ENCODE measurements around the gene SCNN1B.
"Not testable (repeated sequence)": the region's sequence is repeated elsewhere in the genome, so short reads cannot be mapped to it uniquely, and the experiment has no call there.

The SCNN1B gene

DNA sequence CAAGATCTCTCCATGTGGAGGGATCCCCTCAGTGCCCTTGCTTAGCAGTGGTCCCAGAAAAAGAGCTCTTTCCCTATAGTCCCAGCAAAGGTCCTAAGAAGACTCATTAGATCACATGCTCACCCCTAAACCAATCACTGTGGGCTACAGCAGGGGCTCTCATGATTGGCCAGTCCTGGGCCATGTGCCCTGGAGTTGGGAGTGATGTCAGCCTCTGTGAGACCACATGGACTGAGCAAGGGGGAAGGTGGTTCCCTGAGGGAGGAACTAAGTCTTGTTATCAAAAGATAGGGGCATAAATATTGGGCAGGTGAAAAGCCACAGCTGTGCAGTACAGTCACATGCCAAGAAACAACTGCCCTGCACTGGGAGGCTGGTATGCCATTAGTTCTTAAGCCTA lies 51.3 kb downstream of the SCNN1B start:
- DNase-seq (no peak), ATAC-seq (no peak)
- Mint-ChIP-seq H3K9me3 (peaks cover 0 to 9% of the 10 kb centered on the region in 2 donors), H3K27ac (no peak overlapping the region), H3K4me3 (no peak overlapping the region), H3K27me3 (peaks cover 6% of the 10 kb centered on the region), H3K4me1 (no peaks in the 10 kb centered on the region)

DNA sequence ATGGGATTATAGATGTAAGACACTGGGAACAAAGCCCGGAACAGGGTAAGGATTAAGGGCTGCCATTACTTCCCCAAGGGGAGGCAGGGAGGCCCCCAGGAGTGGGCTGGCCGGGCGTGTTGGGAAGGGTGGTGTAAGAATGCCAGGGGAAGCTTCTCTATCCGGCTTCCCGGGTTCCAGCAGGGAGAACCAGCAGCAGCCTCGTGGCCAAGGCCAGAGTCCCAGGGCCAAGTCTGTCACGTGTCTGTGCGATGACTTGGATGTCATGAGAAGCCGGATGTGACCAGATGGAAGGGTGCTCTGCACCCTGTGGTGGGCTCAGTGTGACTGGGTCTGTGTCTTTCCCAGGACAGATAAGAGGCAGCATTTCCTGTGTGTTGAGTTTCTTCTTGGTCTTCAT lies 52.1 kb downstream of the SCNN1B start:
- Mint-ChIP-seq H3K27ac (no peak overlapping the region), H3K4me1 (no peaks in the 10 kb centered on the region), H3K27me3 (peaks cover 6% of the 10 kb centered on the region), H3K4me3 (no peak overlapping the region), H3K9me3 (peaks cover 0 to 9% of the 10 kb centered on the region in 2 donors)
- DNase-seq (no peak), ATAC-seq (no peak)

DNA sequence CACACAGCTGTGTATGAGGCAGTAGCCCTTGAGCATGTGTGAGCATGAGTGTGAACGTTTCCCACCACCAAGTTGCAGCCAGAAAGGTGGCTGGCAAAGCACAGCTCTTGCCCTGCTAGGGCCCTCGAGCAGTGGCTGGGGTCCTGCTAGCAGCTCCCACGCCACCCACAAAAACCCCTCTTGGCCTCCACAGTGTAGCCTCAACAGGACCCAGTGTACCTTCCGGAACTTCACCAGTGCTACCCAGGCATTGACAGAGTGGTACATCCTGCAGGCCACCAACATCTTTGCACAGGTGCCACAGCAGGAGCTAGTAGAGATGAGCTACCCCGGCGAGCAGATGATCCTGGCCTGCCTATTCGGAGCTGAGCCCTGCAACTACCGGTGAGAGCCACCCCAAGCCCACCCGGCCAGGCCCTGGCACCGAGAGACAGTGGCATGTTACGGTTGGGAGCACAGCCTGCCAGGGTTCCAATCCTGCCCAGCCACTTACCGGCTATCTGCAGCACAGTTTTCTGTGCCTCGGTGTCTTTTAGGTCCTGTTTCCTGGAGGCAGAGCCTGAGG lies 53.1 kb downstream of the SCNN1B start:
- Mint-ChIP-seq H3K4me3 (no peak overlapping the region), H3K27ac (peak overlapping the region in 1 of 2 donors; percentile 10)

DNA sequence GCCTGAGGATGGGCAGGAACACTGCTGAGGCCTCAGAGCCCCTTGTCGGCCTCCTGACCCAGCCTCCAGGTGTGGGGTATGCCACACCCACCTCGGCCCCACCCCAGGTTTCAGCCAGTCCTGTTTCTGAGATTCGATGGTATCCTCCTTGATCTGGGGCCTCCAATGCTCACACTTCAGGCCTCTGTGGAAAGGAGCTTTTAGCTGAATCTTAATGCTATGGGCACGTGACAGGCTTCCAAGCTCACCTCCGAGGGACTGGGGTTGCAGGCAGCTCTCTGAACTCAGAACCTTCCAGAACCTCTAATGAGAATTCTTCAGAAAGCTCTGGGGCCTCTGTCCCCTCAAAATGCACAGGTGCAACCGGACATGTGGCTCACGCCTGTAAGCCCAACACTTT lies 54.8 kb downstream of the SCNN1B start:
- H3K4me1 Mint-ChIP-seq, result no peaks in the 10 kb centered on the region
- H3K9me3 Mint-ChIP-seq, result peaks cover 0 to 9% of the 10 kb centered on the region in 2 donors
- H3K27me3 Mint-ChIP-seq, result no peaks in the 10 kb centered on the region

More for the DNA sequence above, 53.1 kb downstream of the SCNN1B start:
- no peaks in the 10 kb centered on the region for H3K4me1 Mint-ChIP-seq
- ATAC-seq (no peak), DNase-seq (no peak)
- H3K9me3 Mint-ChIP-seq, result peaks cover 0 to 9% of the 10 kb centered on the region in 2 donors
- peaks cover 2% of the 10 kb centered on the region for H3K27me3 Mint-ChIP-seq

DNA sequence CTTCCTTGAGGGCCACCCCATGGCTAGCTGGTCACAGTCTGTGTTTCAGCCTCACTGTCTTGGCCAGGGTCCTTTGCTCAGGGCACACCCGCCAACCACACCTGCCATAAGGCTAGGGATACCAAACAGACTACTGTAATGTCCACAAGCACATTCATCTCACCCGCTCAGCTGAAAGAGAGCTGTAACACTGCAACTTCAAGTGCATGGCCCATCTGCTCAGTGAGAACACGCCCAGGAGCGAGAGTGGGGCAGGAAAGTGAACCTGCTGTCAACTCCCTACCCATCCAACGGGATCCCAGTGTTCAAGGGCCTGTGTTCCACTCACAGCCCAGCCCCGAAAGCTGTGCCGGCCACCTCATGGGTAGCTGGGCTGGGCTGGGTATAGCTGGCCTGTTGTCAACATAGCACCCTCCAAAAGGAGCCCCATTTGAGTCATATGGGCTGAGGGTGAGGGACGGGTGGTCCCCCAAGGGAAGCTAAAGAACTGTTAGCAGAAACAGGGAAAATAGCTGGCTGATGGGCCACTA lies 55.7 kb downstream of the SCNN1B start:
- H3K9me3 Mint-ChIP-seq, result peaks cover 0 to under 1% of the 10 kb centered on the region in 2 donors
- H3K27ac Mint-ChIP-seq, result no peak overlapping the region
- H3K4me1 Mint-ChIP-seq, result no peaks in the 10 kb centered on the region
- DNase-seq (no peak), ATAC-seq (no peak)
- H3K27me3 Mint-ChIP-seq, result no peaks in the 10 kb centered on the region
- no peak overlapping the region for H3K4me3 Mint-ChIP-seq

More for the DNA sequence above, 54.8 kb downstream of the SCNN1B start:
- no peak for DNase-seq
- Mint-ChIP-seq H3K4me3 (no peak overlapping the region), H3K27ac (no peak overlapping the region)
- ATAC-seq, result no peak

DNA sequence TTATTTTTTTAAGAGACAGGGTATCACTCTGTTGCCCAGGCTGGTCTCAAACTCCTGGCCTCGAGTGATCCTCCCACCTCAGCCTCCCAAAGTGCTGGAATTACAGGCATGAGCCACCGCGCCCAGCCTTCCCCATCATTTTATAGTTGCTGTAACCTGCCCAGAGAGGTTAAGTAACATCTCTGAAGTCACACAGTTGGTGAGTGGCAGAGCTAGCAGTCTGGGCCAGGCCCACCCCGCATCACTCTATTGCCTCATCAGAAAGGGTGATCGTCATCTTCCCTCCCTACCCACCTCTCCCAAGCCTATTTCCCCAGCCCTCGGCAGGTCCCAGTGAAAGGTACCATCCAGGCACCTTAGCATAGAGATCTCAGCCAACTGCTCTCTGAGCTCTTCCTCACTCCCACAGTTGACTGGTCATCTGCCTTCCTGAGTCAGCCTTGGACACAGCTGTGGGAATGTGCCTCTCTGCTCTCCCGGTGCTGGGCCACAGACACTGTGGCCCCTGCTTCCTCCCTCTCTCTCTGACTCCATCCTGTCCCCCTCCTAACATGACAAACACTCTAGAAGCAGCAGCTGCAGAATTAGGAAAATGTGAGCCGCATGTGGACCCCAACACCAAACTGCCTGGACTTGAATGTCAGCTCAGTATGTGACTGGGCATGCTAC lies 57.1 kb downstream of the SCNN1B start:
- no peaks in the 10 kb centered on the region for H3K27me3 Mint-ChIP-seq
- no peak for DNase-seq
- no peak overlapping the region for H3K4me3 Mint-ChIP-seq

DNA sequence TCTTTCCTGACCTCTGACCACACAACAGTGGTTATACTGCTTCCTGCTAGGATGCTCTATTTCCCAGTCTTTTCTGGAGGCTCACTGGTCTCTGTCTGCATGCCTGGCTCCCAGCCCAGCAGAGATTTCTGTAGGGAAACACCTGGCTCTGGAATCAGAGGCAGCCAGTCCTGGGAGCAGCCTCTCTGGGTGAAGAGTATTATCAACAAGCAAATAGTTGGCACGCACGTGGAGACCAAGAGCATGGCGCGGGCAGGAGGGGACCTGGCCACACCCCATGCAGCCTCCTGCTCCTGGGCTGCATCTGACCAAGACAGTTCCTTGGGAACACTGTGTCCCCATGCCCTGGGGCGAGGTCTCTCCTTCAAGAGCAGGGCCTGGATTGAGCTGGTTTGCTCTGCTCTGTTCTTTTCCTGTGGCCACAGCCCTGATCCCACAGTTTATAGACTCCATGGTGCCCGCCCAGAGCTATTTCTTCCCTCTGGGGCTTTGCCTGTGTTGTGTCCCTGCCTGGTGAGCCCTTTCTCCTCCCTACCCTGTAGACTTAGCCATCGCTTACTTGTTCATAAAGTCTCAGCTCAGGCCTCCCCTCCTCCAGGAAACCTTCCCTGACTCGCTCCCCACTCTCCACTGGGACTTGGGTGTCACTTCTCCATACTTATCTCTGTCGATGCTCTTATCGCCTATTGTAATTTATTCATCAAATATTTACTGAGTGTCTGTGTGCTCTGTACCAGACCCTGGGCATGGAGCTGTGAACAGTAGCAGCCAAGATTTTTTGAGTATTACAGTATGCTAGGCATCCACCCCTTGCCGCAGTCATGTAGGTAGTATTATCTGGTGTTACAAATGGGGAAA lies 60.6 kb downstream of the SCNN1B start:
- ATAC-seq, result no peak
- DNase-seq, result no peak
- Mint-ChIP-seq H3K4me1 (peaks cover 12% of the 10 kb centered on the region), H3K9me3 (no peaks in the 10 kb centered on the region), H3K4me3 (no peak overlapping the region), H3K27me3 (no peaks in the 10 kb centered on the region), H3K27ac (peak overlapping the region in 1 of 2 donors; percentile 52)

More for the DNA sequence above, 57.1 kb downstream of the SCNN1B start:
- peak overlapping the region in 1 of 2 donors; percentile 15 for H3K27ac Mint-ChIP-seq
- no peaks in the 10 kb centered on the region for H3K4me1 Mint-ChIP-seq
- H3K9me3 Mint-ChIP-seq, result no peaks in the 10 kb centered on the region
- ATAC-seq, result no peak

DNA sequence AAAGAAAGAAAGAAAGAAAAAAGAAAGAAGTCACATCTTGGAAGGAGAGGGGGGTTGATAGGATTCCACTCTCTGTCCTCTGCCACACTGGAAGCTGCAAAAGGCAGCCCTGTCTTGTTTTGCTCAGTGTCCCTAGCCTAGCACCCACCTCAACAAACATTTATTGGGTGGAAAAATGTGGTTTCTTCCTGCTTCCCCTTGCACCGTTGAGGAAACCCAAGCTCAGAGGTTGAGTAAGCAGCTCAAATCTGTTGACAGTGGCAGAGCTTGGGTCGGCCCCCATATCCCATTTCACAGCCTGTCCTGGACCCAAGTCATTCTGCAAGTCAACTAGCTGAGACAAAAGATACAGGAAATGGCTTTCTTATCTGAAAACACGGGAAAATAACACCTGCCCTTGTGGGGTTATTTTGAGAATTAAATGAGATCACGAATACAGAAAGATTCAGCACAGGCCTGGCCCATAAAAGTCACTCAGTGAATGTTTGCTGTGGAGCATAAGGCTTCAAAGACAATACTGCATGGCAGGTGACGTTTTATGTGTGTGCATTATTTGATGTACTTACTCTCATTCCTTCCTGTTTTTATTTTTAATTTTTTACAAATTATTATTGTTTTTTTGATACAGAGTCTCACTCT lies 63.6 kb downstream of the SCNN1B start:
- H3K4me1 Mint-ChIP-seq, result peaks cover 12% of the 10 kb centered on the region
- ATAC-seq, result peak; percentile 67
- H3K27me3 Mint-ChIP-seq, result peaks cover 6% of the 10 kb centered on the region
- H3K9me3 Mint-ChIP-seq, result no peaks in the 10 kb centered on the region
- no peak overlapping the region for H3K4me3 Mint-ChIP-seq
- peak overlapping the region in 1 of 2 donors; percentile 47 for H3K27ac Mint-ChIP-seq
- DNase-seq, result peak in 1 of 2 donors; percentile 13

DNA sequence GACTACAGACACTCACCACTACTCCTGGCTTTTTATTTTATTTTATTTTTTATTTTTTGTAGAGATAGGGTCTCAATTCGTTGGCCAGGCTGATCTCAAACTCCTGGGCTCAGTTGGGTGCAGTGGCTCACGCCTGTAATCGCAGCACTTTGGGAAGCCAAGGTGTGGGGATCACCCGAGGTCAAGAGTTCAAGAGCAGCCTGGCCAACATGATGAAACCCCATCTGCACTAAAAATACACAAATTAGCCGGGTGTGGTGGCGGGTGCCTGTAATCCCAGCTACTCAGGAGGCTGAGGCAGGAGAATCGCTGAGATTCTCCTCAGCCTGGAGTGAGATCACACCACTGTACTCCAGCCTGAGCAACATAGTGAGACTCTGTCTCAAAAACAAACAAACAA lies 64.2 kb downstream of the SCNN1B start:
- not testable (repeated sequence) for DNase-seq, H3K4me3 Mint-ChIP-seq, H3K27ac Mint-ChIP-seq, ATAC-seq, H3K27me3 Mint-ChIP-seq, H3K9me3 Mint-ChIP-seq
- peaks cover 12% of the 10 kb centered on the region for H3K4me1 Mint-ChIP-seq

DNA sequence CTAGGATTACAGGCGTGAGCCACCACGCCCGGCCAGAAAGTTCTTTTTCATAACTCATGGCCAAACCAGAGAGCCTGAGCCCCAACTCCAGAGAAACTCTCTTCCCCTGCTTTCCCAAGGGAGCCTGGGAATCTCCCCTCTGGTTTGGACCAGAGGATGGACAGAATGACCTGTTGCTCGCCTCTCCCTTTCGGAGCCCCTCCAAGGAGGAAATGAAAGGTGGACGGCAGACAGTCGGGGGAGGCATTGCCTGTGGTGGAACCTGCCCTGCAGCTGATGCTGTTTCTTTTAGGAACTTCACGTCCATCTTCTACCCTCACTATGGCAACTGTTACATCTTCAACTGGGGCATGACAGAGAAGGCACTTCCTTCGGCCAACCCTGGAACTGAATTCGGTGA lies 65.5 kb downstream of the SCNN1B start:
- no peak for ATAC-seq
- DNase-seq, result no peak
- Mint-ChIP-seq H3K4me1 (peaks cover 12% of the 10 kb centered on the region), H3K27ac (peak overlapping the region in 1 of 2 donors; percentile 43), H3K9me3 (no peaks in the 10 kb centered on the region), H3K4me3 (no peak overlapping the region), H3K27me3 (peaks cover 9% of the 10 kb centered on the region)

DNA sequence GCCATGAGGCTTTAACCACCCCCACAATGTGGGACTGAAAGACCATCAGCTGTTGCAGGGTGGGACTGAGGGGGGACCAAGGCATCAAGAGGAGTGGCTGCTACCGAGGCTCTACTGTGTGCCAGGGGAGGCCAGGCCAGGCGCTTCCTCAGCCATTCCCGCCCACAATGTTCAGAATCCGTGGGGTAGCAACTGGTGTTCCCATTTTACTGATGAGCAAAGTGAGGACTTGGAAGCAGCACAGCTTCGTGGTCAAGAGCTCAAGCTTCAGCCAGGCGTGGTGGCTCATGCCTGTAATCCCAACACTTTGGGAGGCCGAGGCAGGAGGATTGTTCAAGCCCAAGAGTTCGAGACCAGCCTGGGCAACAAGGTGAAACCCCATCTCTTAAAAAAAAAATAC lies 65.9 kb downstream of the SCNN1B start:
- peaks cover 12% of the 10 kb centered on the region for H3K4me1 Mint-ChIP-seq

DNA sequence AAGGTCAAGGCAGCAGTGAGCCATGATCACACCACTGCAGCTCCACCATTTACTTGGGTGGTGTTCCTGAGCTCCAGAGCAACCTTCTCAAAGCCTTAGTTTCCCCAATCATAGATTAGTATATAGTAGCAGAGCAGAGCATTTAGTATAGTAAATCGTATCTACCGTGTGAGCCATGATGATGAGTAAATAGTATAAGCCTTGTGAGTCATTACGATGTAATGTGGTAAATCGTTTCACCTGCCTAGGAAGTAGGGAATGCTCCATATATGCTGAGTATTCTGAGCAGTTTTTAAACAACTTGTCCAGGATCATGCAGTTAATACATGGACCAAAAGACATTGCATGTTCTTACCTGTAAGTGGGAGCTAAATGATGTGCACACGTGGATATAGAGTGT lies 66.4 kb downstream of the SCNN1B start:
- Mint-ChIP-seq H3K27ac (no peak overlapping the region), H3K4me1 (peaks cover 12% of the 10 kb centered on the region), H3K4me3 (no peak overlapping the region), H3K9me3 (no peaks in the 10 kb centered on the region), H3K27me3 (peaks cover 9% of the 10 kb centered on the region)
- DNase-seq (no peak), ATAC-seq (no peak)

More for the DNA sequence above, 65.9 kb downstream of the SCNN1B start:
- H3K9me3 Mint-ChIP-seq, result no peaks in the 10 kb centered on the region
- no peak overlapping the region for H3K27ac Mint-ChIP-seq
- ATAC-seq (no peak), DNase-seq (no peak)
- peaks cover 9% of the 10 kb centered on the region for H3K27me3 Mint-ChIP-seq
- no peak overlapping the region for H3K4me3 Mint-ChIP-seq

DNA sequence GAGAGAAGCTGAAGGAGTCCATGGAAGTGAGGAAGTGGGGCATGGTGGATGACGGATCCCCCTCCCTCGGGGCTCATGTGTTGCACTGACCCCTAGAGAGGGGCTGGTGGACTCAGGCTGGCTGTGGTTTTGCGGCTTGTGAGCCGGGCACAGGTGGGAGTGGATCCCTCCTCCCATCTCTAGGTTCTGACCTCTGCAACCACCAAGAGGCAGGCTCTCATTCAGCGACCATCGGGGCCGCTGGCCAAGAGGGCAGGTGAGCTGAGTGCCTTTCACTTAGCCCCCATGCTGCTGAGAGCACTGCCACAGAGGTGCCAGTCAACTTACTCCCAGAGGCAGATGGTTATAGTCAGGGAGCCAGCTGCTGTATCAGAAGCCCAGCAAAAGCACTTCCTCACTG lies 67.3 kb downstream of the SCNN1B start:
- Mint-ChIP-seq H3K27me3 (peaks cover 9% of the 10 kb centered on the region), H3K27ac (no peak overlapping the region), H3K9me3 (no peaks in the 10 kb centered on the region), H3K4me1 (peaks cover 12% of the 10 kb centered on the region), H3K4me3 (no peak overlapping the region)
- ATAC-seq (no peak), DNase-seq (no peak)

DNA sequence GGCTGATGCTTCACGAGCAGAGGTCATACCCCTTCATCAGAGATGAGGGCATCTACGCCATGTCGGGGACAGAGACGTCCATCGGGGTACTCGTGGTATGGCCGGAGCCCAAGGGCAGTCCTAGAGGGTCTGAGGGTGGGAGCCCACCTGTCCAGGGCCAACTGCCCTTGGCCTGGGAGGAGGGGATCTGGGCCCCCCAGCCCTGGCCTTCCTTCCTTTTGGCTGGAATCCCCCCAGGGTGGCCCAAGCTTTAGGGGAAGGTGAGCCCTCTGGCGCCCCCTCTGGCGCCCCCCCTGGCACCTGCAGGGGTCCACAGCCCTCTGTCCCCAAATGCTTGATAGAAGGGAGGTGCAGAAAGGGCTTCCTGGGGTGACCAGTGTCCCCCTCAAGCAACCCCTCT lies 69.3 kb downstream of the SCNN1B start:
- Mint-ChIP-seq H3K4me3 (no peak overlapping the region), H3K9me3 (no peaks in the 10 kb centered on the region), H3K27me3 (peaks cover 14% of the 10 kb centered on the region), H3K27ac (no peak overlapping the region), H3K4me1 (no peaks in the 10 kb centered on the region)
- ATAC-seq (no peak), DNase-seq (no peak)

DNA sequence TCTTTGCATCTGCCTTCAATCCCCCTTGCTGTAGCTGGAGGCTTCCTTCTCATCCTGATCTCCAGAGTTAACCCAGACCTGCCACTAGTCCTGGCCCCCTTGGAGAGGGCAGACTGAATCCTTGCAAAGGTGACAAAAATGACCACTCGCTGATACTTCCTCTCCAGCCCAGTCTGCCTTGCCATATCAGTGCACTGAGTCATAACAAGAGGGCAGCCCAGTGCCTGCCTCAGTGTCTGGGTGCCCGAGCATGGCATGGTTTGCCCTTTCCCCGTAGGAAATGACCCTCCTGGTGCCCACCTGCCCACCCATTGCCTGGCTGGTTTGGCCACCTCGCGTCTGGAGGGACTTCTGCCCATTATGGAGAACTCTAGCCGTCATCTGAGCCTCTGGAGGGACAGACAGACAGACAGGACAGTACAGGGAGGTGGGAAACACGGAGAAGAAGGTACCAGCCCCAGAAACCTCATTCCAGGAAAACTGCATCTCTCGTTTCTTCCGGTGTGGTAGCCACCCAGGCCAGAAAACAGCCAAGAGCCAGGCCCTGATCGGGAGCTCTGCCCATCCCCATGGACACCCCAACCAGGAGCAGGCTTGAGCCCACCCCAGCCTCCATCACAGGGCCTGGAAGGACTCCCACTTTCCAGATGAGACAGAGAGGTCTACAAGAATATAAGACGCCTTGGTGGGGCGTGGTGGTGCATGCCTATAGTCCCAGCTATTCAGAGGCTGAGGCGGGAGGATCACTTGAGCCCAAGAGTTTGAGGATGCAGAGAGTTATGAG lies 71.5 kb downstream of the SCNN1B start:
- H3K4me1 Mint-ChIP-seq, result no peaks in the 10 kb centered on the region
- ATAC-seq, result no peak
- H3K27me3 Mint-ChIP-seq, result peaks cover 20% of the 10 kb centered on the region
- H3K4me3 Mint-ChIP-seq, result no peak overlapping the region
- no peak for DNase-seq
- H3K9me3 Mint-ChIP-seq, result no peaks in the 10 kb centered on the region
- no peak overlapping the region for H3K27ac Mint-ChIP-seq
